Right atrium auricular region (tissue), 2 donors: ENCODE measurements around the gene OXSR1. TPM values are rescaled to one million over a fixed set of nuclear protein-coding genes. Genes with fewer than 3 reads are reported as not detected.

Source experiments
- DNase-seq: peaks from one replicate; pipeline ENCODE4 v3.0.0-alpha.2; 2019; ENCODE audit warnings: low spot score
- H3K27ac ChIP-seq, 2 donors: fragments of 200-600 bp; sonication (generic); 1 replicate in 1 of 2; 2 replicates in 1 of 2; pipeline ENCODE4 v1.5.1; 2016 to 2019
- H3K27me3 ChIP-seq, 2 donors: fragments of 200-600 bp; sonication (generic); one replicate each; pipeline versions ENCODE4 v1.5.1 to v1.6.0; 2017 to 2019
- H3K36me3 ChIP-seq: fragments of 200-600 bp; sonication (generic); one replicate; pipeline ENCODE4 v1.5.1; 2016
- H3K4me1 ChIP-seq, 2 donors: fragments of 200-600 bp; sonication (generic); one replicate each; pipeline versions ENCODE4 v1.5.1 to v1.6.0; 2017 to 2019
- H3K4me3 ChIP-seq, 2 donors: fragments of 200-600 bp; sonication (generic); 1 replicate in 1 of 2; 2 replicates in 1 of 2; pipeline ENCODE4 v1.5.1; 2017 to 2019; ENCODE audit warnings: mild to moderate bottlenecking in 1 of 2, moderate library complexity in 1 of 2
- H3K9me3 ChIP-seq, 2 donors: fragments of 200-600 bp; sonication (generic); one replicate each; pipeline ENCODE4 v1.5.1; 2019
- total RNA-seq, 2 donors: library from RNA; depleted of rRNA; stranded (reverse); fragments of >200 nt; gene quantifications; one replicate each; pipeline ENCODE4 v1.1.0, GENCODE V29; 2016
- TF ChIP-seq, protein P1 (sequence below), 2 donors: fragments of 200-600 bp; sonication (generic); IDR thresholded peaks; one replicate each; pipeline ENCODE4 v1.5.1; 2019; ENCODE audit warnings: antibody characterized with exemption in 2 of 2

OXSR1 gene
- total RNA-seq, 2 donors from 2014 or later, result 25.8 to 27.2 TPM

GRCh38 chr3:38137615-38138348, 27.6 kb upstream of the OXSR1 start:
- Histone ChIP-seq H3K36me3 (peaks cover 34% of the 10 kb centered on the region), H3K27ac (peak overlapping the region; percentile 91 to 96), H3K27me3 (no peaks in the 10 kb centered on the region), H3K4me3 (peak overlapping the region; percentile 53 to 99), H3K9me3 (no peaks in the 10 kb centered on the region), H3K4me1 (peaks cover 0 to 45% of the 10 kb centered on the region in 2 donors)
- peak; percentile 64 for DNase-seq
- TF ChIP-seq, protein P1, sequence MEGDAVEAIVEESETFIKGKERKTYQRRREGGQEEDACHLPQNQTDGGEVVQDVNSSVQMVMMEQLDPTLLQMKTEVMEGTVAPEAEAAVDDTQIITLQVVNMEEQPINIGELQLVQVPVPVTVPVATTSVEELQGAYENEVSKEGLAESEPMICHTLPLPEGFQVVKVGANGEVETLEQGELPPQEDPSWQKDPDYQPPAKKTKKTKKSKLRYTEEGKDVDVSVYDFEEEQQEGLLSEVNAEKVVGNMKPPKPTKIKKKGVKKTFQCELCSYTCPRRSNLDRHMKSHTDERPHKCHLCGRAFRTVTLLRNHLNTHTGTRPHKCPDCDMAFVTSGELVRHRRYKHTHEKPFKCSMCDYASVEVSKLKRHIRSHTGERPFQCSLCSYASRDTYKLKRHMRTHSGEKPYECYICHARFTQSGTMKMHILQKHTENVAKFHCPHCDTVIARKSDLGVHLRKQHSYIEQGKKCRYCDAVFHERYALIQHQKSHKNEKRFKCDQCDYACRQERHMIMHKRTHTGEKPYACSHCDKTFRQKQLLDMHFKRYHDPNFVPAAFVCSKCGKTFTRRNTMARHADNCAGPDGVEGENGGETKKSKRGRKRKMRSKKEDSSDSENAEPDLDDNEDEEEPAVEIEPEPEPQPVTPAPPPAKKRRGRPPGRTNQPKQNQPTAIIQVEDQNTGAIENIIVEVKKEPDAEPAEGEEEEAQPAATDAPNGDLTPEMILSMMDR (IDR thresholded peaks at IDR 0.05), result no peak

GRCh38 chr3:38138349-38139190, 26.8 kb upstream of the OXSR1 start, which contains the start of gene MYD88:
Gene MYD88 (plus strand): TSS chr3:38138661. CDS start chr3:38138701, 40 bp downstream.
- H3K36me3 ChIP-seq, result peaks cover 26% of the 10 kb centered on the region
- peak; percentile 87 for DNase-seq
- TF ChIP-seq, protein P1 (IDR thresholded peaks at IDR 0.05), result no peak
- H3K27ac ChIP-seq, result peak within 1 kb of the TSS; percentile 91 to 96
- H3K4me3 ChIP-seq, result peak within 1 kb of the TSS; percentile 53 to 99
- H3K27me3 ChIP-seq, result no peaks in the 10 kb centered on the region
- peaks cover 0 to 45% of the 10 kb centered on the region in 2 donors for H3K4me1 ChIP-seq
- no peaks in the 10 kb centered on the region for H3K9me3 ChIP-seq

GRCh38 chr3:38139191-38139590, 26.1 kb upstream of the OXSR1 start:
- H3K9me3 ChIP-seq, result no peaks in the 10 kb centered on the region
- no peaks in the 10 kb centered on the region for H3K27me3 ChIP-seq
- TF ChIP-seq, protein P1 (IDR thresholded peaks at IDR 0.05), result no peak
- peaks cover 0 to 45% of the 10 kb centered on the region in 2 donors for H3K4me1 ChIP-seq
- H3K27ac ChIP-seq, result peak overlapping the region; percentile 91 to 96
- peaks cover 19% of the 10 kb centered on the region for H3K36me3 ChIP-seq
- DNase-seq, result no peak
- H3K4me3 ChIP-seq, result peak overlapping the region; percentile 53 to 99

GRCh38 chr3:38139652-38140051, 25.7 kb upstream of the OXSR1 start:
- TF ChIP-seq, protein P1 (IDR thresholded peaks at IDR 0.05), result no peak
- Histone ChIP-seq H3K36me3 (peaks cover 15% of the 10 kb centered on the region), H3K27ac (peak overlapping the region in 1 of 2 donors; percentile 91), H3K9me3 (no peaks in the 10 kb centered on the region), H3K4me1 (peaks cover 0 to 45% of the 10 kb centered on the region in 2 donors), H3K27me3 (no peaks in the 10 kb centered on the region), H3K4me3 (peak overlapping the region; percentile 53 to 99)
- DNase-seq, result no peak

DNA sequence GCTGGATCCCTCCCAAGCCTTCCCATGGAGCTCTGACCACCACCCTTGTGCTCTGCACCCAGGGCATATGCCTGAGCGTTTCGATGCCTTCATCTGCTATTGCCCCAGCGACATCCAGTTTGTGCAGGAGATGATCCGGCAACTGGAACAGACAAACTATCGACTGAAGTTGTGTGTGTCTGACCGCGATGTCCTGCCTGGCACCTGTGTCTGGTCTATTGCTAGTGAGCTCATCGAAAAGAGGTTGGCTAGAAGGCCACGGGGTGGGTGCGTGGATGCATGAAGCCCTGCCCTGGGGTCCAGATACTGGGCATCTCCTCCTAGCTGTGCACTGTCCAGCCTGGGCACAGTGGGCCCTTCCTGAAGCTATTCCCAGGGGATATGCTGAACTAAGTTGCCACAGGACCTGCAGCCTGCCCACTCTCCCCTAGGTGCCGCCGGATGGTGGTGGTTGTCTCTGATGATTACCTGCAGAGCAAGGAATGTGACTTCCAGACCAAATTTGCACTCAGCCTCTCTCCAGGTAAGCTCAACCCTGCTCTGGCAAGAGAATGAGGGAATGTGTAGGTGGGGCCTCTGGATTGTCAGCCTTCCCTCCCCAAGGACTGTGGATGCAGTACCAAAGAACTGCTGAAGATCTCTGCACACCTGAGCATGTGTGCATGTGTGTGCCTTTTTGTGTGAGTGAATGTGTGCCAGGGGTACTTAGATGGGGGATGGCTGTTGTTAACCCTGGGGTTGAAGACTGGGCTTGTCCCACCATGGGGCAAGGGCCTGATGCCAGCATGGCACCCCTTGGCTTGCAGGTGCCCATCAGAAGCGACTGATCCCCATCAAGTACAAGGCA, 24.8 kb upstream of the OXSR1 start:
- no peak overlapping the region for H3K4me3 ChIP-seq

More for the DNA sequence above, 24.8 kb upstream of the OXSR1 start:
- Histone ChIP-seq H3K4me1 (peaks cover 0 to 38% of the 10 kb centered on the region in 2 donors), H3K27me3 (no peaks in the 10 kb centered on the region), H3K27ac (no peak overlapping the region), H3K36me3 (peaks cover 12% of the 10 kb centered on the region), H3K9me3 (no peaks in the 10 kb centered on the region)
- no peak for DNase-seq
- TF ChIP-seq, protein P1 (IDR thresholded peaks at IDR 0.05), result no peak
